NCI-H82 (cell line): ENCODE data around the gene GDF15.

Experiments used
- DNase-seq: peaks from one replicate; lab custom pipeline; 2025; lab: John Stamatoyannopoulos, UW

Gene GDF15

DNA sequence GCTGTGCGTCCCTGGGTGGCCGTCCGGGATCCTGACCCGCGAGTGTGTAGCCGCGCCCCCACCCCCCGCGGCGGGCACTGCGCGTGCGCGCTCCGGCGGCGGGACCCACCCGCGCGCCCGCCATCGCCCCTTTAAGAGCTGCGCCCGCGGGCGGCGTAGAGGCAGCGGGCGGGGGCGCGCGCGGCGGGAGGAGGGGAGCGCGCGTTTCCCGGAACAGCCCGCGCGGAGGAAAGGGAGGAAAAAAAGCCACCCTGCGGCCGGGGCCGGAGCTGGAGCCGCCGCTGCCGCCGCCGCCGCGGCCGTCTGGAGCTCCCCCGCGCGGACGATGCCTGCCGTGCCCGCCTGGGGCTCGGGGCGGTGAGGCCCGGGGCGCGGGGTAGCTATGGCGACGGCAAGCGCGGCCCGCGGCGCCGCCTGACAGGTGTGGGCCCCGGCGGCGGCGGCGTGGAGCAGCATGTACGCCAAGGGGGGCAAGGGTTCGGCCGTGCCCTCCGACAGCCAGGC lies 33.3 kb downstream of the GDF15 start, which contains the start of gene SSBP4:
SSBP4 (plus strand) TSS at position 204 of the 504 bp plus-strand sequence; CDS start at position 455, 251 bp downstream.
- peak; percentile 91 for DNase-seq

GRCh38 chr19:18419699-18420460 lies 33.9 kb downstream of the GDF15 start:
- peak; percentile 82 for DNase-seq

DNA sequence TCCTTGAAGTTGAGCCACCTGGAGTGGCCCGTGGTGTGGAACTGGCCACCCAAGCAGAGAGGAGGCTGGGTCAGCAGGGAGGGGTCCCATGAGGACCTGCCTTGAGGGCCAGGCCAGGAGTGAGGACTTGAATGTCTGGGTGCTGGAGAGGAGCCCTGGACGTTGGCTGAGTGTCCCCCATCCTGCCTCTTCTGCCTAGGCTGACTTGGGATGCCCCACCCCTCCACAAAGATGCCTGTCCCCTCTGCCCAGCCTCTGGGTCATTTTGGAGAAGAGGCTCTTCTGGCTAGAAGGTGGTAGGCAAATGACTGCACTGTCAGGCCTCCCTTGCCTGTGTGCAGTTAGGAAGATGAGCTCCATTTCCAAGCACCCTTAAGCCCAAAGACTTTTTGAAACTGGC lies 35.0 kb downstream of the GDF15 start:
- DNase-seq = no peak

DNA sequence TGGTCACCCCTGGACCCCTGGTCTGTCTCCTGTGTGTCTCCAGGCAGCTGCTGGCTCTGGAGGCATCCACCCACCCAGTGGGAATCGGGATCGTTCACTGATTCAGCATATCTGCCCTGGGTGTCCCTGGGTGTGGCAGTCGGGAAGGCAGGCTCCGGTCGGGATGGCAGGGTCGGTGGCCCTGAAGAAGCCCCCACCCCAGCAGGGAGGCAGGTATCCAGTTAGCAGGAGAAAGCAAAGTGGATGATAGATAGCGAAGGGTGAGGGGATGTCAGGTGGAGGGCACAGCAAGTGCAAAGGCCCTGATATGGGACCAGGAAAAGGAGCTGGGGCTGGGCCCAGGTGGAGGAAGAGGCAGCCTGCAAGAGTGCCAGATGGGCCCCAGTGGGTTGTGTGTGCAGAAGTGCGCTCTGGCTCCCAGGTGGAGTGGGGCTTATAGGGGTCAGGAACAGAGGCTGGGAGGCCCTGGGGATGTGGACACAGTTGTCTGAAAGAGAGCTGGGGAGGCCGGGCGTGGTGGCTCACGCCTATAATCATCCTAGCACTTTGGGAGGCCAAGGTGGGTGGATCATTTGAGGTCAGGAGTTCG lies 35.5 kb downstream of the GDF15 start:
- DNase-seq = peak; percentile 65

- DNase-seq = no peak
Observed at GRCh38 chr19:18422530-18423191, 36.7 kb downstream of the GDF15 start.

- no peak for DNase-seq
Observed at GRCh38 chr19:18423258-18424020, 37.5 kb downstream of the GDF15 start.

DNA sequence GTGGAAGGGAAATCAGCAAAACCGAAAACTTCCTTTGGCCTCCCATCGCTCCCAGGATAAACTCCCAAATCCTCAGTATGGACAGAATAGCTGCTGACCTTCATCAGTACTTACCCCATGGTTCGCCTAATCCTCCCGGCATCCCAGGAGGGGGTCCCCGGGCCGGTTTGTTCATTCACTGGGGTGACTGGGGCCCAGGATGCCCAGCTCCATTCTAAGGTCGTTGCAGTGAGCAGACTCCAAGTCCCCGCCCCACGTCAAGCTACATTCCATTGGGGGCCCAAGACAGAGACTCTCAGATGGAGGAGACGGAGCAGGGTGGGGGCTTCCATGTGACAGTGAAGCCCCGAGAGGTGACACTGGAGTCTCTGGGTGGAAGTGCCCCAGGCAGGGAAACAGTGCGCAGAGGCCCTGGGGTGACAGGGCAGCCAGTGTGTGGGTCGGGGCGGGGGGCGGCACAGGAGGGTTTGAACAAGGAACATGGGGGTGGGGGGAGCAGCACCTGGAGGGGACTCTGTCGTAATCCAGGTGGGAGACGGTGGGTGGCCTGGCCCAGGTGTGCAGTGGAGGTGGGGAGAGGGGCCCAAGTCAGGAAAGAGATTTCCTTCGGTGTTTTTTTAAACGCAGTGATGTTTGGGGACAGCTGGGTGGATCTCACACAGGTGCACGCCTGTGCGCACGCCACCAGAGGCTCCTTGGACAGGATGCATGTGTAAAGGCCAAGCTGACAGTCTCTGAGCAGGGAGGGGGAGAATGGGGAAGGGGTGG lies 38.3 kb downstream of the GDF15 start:
- no peak for DNase-seq

DNA sequence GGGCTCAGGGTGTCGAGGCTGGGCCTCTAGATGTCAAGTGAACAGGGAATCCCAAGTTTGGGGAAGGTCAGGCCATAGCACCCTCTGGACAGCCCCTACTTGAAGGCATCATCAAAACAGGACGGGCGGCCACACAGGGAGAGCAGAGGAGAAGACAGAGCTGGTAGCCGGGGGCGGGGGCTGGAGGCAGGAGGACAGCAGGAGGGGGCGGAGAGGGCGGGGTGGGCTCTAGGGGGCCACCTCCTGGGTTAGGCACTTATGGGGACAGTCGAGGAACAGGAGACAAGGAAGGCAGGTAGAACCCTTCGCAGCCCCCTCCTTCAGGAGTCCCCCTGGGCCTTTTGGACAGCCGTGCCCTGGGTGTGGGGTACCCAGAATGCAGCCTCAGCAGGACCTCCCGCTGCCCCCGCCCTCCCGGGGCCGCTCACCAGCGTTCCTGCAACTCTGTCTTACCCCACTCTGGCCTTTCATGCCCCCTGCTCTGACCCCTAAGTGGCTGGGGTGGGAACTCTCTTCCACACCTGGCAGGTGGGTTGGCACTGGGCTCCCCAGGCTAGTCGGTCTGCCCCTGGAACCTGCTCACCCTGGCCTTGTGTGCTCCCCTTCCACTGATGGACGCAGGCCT lies 39.0 kb downstream of the GDF15 start:
- no peak for DNase-seq

GRCh38 chr19:18425515-18426415 lies 39.8 kb downstream of the GDF15 start:
- no peak for DNase-seq

- no peak for DNase-seq
Observed at GRCh38 chr19:18426416-18426767, 40.4 kb downstream of the GDF15 start.

GRCh38 chr19:18427080-18427742 lies 41.3 kb downstream of the GDF15 start:
- DNase-seq = no peak

DNA sequence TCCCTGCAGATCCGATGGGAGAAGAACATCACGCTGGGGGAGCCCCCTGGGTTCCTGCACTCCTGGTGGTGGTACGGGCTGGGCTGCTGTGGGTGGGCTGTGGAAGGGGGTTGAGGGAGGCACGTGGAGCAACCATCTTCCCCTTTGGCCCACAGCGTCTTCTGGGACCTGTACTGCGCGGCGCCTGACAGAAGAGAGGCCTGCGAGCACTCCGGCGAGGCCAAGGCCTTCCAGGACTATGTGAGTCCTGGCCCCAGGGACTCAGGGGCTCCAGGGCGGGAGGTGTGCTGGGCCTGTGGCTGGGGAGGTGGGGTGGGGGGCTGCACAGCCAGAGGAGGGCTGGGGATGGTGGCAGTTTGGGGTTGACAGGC lies 41.8 kb downstream of the GDF15 start:
- no peak for DNase-seq

GRCh38 chr19:18428173-18428786 lies 42.3 kb downstream of the GDF15 start:
- peak; percentile 93 for DNase-seq

DNA sequence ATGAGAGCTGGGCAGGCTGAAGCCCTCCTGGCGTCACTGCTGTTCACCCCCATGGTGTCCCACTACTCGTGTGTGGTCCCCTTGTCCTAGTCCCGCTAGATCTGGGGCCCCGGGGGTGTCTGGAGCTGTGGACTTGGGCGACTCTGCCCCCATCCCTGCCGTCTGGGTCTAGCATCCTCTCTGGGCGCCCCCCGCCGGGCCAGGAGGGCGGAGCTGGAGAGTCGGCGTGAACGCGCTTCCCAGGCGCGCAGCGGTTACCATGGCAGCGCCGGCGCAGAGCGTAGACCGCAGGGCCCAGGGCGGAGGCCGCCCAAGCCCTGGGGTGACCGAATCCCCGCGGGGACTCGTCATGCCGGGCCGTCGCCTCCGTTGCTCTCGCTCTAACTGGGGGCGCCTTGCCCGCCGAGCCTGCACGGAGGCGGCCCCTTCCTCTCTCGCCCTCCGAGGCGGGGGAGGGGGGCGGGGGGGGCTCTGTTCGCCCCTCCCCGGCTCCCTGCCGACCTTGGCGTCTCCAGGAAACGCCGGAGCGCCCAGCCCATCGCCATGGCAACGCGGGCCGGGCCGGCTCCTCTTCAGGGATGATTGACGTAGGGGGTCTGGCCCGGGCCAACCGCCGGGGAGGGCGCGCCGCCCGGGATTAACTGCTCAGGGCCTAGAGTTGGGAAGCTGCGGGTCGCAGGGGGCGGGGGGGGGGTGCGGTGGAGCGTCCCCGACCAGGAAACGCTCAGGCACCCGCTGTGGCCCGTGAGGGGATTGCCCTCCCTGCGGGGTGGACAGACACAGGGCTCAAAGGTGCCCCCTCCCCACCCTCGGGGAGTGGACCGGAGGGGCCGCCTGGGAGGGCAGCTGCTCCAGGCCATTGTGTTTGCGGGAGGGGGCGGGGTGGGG lies 43.1 kb downstream of the GDF15 start:
- peak; percentile 98 for DNase-seq

DNA sequence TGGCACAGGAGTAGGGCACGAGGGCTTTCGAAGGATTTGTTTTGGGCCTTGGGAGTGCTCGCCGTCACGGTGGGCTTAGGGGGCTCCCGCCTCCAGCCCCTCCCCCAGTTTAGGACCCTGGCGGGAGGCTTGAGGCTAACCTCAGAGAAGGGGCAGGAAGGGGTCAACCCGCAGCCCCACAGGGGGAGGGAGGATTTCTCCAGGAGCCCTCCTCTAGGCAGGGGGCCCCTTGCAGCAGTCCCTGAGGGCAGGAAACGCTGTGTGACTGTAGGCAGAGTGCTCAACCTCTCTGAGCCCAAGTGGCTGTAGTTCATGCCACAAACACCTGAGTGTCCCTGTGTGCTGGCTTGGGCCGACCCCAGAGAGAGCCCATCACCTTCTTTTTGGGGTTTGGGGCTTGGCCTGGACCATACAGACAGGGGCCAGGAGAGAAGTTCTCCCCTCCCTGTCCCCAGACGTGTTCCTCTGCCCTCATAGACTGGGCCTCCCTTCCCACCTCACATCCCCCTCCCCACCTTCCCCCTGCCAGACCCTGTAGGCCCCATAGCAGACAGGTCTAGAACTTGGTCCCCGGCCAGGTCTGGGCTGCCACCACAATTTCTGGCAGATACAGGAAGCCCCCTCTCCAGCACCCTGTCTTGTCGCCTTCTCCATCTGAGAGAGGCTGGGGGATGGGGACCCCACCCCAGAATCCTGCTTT lies 43.9 kb downstream of the GDF15 start:
- DNase-seq = no peak

DNA sequence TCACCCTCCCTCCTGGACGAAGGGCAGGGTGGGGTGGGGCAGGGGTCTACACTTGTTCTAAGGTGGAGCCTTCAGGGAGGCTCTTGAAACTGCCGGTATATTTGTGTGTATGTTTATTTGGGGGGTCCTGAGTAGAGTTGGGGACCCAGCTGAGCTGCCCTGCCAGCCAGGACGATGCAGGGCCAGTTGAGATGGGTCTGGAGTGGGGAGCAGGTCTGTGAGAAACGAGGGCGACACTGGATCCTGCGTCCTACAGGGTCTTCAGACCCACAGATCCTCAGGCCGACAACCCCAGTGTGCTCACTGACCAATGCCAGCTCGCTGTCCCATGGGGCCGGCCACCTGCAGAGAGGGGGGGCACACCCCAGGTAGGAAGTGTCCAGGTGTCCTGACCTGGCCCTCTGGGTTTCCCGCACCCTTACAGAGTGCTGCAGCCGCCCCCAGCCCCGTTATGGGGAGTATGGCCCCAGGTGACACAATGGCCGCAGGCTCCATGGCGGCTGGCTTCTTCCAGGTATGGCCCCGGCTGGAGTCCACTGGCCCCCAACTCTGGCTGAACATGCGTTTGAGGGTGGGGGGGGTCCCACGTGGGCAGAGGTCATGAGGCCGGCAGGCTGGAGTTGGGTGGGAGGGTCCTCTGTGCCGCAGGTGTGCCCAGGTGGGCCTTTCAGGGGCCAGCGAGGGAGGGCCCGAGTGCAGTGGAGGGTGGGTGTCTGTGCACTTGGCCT lies 44.6 kb downstream of the GDF15 start:
- no peak for DNase-seq
